Vagina (tissue), 2 donors: ENCODE measurements around the gene SLAMF6.

Source experiments
- POLR2AphosphoS5 ChIP-seq, 2 donors: sonication (generic); formaldehyde crosslinking; IDR thresholded peaks; one replicate each; pipeline ENCODE4 v1.9.0; 2017; ENCODE audit warnings: antibody characterized with exemption in 2 of 2, mild to moderate bottlenecking in 2 of 2, low read depth in 1 of 2; ENCODE audit not compliant: insufficient read depth in 1 of 2
- TF ChIP-seq, protein P1 (sequence below), 3 experiments: fragments of 450-650 bp in 2 of 3; fragments of 200-600 bp in 1 of 3; sonication (generic) in 1 of 3; IDR thresholded peaks; one replicate each; pipeline ENCODE4 v1.5.1; 2017 to 2019; ENCODE audit warnings: antibody characterized with exemption in 3 of 3, mild to moderate bottlenecking in 2 of 3, moderate library complexity in 2 of 3

GRCh38 chr1:160503087-160503486, 20.0 kb downstream of the SLAMF6 start:
- TF ChIP-seq, protein P1, sequence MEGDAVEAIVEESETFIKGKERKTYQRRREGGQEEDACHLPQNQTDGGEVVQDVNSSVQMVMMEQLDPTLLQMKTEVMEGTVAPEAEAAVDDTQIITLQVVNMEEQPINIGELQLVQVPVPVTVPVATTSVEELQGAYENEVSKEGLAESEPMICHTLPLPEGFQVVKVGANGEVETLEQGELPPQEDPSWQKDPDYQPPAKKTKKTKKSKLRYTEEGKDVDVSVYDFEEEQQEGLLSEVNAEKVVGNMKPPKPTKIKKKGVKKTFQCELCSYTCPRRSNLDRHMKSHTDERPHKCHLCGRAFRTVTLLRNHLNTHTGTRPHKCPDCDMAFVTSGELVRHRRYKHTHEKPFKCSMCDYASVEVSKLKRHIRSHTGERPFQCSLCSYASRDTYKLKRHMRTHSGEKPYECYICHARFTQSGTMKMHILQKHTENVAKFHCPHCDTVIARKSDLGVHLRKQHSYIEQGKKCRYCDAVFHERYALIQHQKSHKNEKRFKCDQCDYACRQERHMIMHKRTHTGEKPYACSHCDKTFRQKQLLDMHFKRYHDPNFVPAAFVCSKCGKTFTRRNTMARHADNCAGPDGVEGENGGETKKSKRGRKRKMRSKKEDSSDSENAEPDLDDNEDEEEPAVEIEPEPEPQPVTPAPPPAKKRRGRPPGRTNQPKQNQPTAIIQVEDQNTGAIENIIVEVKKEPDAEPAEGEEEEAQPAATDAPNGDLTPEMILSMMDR (IDR thresholded peaks at IDR 0.05), result no peak
- TF ChIP-seq POLR2AphosphoS5 (IDR thresholded peaks at IDR 0.05; ENCODE audit: insufficient read depth in 1 of 2, low read depth in 1 of 2), result no peak
